GM12865 (cell line): ENCODE data around the gene EXOC4.
"Not testable (repeated sequence)": the region's sequence is repeated elsewhere in the genome, so short reads cannot be mapped to it uniquely, and the experiment has no call there.

Experiments
- DNase-seq: peaks from one replicate; pipeline ENCODE4 v3.0.0; 2010; ENCODE audit warnings: low read depth
- H3K4me3 ChIP-seq: 2 replicates; pipeline ENCODE4 v1.5.1; 2011; ENCODE audit warnings: mild to moderate bottlenecking, low read depth, low read length, control low read depth
- CTCF ChIP-seq: IDR thresholded peaks from 2 replicates; pipeline ENCODE4 v1.5.1; 2011; ENCODE audit warnings: low read length, control low read depth, low read depth, inconsistent platforms; ENCODE audit not compliant: insufficient read depth; ENCODE audit errors: missing control alignments

The EXOC4 gene

GRCh38 chr7:134070673-134071072 lies 817.8 kb downstream of the EXOC4 start:
- no peak overlapping the region for H3K4me3 ChIP-seq
- no peak for TF ChIP-seq CTCF
- DNase-seq: no peak

DNA sequence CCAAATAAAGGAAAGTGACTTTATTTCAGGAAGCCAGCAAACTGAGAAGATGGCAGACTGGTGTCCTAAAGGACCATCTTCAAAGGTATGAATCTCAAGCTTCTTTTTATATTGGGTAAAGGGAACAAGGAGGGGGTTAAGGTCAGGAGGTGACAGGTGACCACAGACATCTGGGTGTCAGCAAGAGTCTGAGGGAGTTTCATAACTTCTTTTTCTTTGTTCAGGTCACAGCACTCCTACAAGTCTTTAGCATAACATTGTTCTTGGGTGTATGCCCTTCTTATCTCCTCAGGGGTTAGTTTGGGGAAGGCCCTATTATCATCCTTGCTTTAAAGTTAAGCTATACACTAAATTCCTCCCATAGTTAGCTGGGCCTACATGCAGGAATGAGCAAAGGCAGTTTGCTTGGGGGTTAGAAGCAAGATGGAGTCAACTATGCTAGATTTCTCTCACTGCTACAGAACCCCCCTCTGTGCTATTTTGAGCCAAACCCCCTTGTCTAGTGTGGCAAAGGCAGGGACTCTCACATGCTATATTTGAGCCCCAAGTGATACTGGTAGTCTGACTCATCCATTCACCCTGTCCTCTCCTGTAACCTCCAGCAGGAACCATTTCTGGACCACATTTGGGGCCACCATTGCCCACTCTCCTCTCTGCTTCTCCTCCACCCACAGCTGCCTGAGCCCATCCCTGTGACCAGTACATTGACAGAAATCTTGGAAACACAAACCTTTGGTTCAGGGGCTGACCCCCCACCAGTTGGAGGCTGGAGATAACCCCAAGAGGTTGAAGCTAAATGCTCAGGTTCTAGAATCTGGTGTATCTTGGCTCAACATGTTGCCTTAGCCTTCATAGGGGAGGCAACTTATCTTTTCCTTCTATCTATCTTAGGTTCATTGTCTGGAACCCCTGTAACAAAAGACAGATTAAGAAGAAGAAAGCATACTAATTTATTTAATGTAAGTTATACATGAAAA lies 818.8 kb downstream of the EXOC4 start:
- DNase-seq: peak; percentile 70
- no peak for TF ChIP-seq CTCF
- no peak overlapping the region for H3K4me3 ChIP-seq

- TF ChIP-seq CTCF: no peak
- DNase-seq: no peak
- H3K4me3 ChIP-seq: no peak overlapping the region
Observed at GRCh38 chr7:134073276-134073675, 820.4 kb downstream of the EXOC4 start.

DNA sequence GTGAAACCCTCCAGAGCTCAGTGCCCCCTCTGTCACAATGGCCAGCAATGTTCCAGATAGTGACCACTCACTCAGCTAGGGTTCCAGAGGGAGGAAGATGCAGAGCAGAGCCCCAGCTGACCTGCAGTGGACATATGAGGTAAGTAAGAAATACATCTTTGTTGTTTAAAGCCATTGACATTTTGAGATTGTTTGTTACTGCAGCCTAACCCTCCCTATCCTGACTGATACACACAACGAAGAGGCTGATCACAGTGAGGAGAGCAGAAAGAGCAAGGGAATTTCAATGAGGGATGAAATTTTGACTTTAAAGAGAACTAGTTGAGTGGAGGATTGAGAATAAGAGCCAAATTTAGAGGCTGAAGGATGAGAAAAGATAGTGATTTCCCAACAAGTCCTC lies 822.9 kb downstream of the EXOC4 start:
- H3K4me3 ChIP-seq: no peak overlapping the region
- no peak for DNase-seq
- no peak for TF ChIP-seq CTCF

- H3K4me3 ChIP-seq, DNase-seq: not testable (repeated sequence)
Observed at GRCh38 chr7:134077560-134077959, 824.7 kb downstream of the EXOC4 start.

DNA sequence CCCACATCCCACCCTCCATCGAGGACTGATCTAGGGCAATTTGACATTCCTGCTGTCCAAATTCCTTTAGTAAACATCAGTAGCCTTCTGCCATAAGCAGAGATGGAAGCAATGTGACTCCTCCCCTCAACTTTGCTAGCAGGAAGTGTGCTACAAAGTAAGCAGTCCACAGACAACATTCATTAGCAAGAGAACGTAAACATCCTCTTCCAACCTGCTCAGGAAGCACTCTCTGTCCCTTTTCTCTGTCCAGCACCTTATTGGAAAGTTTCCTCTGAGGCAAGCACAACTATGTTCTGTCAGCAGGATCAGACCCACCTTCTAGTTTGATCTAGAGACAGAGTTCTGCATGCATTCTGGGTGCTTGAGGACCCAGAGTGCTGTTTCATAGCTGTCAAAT lies 826.1 kb downstream of the EXOC4 start:
- no peak overlapping the region for H3K4me3 ChIP-seq
- no peak for DNase-seq
- no peak for TF ChIP-seq CTCF

- TF ChIP-seq CTCF: no peak
- H3K4me3 ChIP-seq: no peak overlapping the region
- no peak for DNase-seq
Observed at GRCh38 chr7:134081695-134082094, 828.8 kb downstream of the EXOC4 start.
